GM12801 (cell line): Measurements from ENCODE around the gene TAL1.

Source experiments
- TF ChIP-seq, protein P1 (sequence below): IDR thresholded peaks from one replicate; pipeline ENCODE4 v1.5.1; 2011; ENCODE audit warnings: control low read depth; ENCODE audit not compliant: insufficient read length; ENCODE audit errors: extremely low read depth

Gene TAL1

DNA sequence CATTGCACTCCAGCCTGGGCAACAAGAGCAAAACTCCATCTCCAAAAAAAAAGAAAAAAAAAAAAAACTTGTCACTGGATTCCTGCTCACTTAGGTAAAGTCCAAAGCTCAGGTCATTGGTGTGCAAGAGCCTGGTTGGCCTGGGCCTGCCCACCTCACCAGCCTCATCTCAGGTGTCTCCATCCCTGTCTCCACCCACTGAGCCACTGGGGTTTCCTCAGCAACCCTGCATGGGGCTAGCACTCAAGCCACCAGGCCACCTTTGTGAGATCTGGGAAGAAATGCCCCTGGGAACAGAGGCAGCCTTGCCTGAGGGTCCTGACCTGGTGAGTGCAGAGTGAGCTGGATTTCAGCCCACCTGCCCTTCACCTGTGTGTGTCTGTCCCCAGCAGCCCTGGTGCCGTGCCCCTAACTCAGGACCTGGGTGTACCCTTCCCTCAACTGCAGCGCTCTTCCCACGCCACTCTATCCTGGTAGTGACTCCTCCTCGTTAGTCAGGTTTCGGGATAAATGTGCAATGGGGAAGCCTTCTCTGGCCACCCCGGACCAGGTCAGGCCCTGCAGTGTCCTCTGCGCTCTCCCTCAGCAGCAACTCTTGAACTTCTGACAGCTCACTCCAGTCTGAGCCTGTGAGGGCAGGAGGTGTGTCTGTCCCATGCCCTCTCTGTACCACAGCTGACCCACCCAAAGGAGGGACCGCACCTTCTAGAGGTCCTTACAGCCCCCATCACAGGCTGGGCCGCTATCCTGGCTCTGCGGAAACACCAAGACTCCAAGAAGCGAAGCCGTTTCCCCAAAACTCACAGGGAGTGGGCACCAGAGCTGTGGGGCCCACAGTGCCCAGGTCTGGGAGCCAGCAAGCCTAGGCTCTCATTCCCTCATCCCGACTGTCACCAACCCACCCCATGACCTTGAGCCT is 45.5 kb downstream of the TAL1 start:
- TF ChIP-seq, protein P1, sequence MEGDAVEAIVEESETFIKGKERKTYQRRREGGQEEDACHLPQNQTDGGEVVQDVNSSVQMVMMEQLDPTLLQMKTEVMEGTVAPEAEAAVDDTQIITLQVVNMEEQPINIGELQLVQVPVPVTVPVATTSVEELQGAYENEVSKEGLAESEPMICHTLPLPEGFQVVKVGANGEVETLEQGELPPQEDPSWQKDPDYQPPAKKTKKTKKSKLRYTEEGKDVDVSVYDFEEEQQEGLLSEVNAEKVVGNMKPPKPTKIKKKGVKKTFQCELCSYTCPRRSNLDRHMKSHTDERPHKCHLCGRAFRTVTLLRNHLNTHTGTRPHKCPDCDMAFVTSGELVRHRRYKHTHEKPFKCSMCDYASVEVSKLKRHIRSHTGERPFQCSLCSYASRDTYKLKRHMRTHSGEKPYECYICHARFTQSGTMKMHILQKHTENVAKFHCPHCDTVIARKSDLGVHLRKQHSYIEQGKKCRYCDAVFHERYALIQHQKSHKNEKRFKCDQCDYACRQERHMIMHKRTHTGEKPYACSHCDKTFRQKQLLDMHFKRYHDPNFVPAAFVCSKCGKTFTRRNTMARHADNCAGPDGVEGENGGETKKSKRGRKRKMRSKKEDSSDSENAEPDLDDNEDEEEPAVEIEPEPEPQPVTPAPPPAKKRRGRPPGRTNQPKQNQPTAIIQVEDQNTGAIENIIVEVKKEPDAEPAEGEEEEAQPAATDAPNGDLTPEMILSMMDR, result no peak

DNA sequence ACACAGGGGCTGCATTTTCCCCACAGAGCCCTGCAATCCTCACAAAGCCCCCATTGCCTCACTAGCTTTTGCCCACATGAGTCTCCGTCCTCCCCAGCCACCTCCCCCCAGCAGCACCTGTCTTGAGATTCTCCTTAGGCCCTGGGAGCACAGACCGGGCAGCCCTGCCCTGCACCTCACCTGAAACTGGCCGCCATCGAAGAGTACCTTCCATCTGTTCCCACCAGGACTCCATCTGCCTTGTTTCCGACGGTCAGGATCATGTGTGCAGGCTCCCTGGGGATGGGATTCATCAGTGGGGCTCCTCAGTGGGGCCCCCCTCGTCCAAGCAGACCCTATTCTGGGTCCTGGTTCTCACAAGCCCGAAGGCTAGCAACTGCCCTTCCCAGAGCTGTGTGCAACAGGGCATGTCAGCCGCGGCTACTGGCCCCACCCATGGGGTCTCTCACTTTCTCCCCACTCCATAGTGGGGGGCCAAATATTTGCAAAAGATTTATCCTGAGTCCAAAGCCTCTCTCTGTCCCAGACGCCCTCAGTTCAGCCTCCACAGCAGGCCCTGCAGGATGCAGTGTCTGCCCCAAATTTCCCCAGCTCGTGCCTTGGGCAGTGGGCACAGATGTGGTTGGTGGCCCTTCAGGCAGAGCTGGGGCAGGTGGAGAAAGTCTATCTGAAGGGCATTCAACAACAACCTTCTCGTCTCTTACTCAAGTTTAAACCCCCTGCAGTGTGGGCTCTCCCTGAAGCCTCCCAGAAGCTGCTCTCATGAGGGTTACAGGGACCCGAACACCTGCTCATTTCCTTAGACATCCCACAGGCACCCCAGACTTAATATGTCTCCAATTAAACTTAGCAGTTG is 47.0 kb downstream of the TAL1 start:
- TF ChIP-seq, protein P1, result no peak

DNA sequence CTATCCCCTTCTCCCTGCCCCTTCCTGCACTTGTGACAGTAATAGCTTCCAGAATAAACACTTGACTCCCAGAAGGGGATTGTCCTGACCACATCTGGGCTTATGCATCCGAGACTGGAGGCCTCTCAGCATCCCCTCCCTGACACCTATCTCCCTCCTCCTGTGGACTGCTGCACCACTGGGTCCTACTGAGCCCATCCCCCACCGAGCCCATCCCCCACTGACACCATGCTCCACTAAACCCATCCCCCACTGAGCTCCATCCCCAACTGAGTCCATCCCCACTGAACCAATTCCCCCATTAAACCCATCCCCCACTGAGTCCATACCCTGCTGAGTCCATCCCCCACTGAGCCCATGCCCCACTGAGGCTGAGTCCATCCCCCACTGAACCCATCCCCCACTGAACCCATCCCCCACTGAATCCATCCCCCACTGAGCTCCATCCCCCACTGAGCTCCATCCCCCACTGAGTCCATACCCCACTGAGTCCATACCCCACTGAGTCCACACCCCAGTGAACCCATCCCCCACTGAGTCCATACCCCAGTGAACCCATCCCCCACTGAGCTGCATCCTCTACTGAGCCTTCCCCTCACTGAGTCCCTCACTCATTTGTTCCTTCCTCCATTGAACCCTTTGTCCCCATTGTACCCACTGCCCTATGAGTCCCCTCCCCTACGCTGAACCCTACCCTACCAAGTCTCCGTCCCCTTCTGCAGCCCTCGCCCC is 47.8 kb downstream of the TAL1 start:
- TF ChIP-seq, protein P1, result no peak

DNA sequence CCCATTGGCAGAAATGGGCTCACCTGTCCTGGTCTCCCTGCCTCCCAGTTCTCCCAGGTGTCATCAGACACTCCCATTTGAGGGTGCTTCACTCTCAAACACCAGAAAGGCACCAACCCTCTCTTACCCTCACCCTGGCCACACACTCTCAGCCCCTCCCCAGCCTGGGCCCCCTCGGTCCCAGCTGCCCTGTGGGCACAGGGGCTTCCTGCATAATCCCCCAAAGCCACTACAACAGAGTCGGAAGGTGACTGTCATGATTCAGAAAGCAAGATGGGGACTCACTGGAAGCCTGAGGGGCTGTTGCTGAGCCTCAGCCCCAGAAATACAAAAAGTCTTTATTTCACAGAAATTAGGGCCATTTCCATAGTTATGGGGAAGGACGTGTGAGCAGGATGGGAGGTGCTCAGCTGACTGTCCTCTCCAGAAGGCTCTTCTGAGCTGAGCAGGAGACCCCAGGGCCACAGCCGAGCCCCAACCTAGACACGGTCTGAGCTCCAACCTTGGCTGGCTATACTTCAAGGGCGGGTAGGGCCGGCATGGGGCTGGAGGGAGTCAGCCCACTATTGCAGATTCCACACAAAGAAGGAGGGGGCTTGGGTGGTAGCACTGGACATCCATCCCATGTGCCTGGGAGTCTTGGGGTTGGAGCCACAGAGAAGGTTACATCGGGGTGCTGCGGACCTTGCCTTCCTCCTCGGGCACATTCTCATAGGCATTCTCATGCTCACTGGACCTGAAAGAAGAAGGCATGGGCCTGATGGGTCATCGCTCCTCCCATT is 48.5 kb downstream of the TAL1 start:
- TF ChIP-seq, protein P1, result no peak

DNA sequence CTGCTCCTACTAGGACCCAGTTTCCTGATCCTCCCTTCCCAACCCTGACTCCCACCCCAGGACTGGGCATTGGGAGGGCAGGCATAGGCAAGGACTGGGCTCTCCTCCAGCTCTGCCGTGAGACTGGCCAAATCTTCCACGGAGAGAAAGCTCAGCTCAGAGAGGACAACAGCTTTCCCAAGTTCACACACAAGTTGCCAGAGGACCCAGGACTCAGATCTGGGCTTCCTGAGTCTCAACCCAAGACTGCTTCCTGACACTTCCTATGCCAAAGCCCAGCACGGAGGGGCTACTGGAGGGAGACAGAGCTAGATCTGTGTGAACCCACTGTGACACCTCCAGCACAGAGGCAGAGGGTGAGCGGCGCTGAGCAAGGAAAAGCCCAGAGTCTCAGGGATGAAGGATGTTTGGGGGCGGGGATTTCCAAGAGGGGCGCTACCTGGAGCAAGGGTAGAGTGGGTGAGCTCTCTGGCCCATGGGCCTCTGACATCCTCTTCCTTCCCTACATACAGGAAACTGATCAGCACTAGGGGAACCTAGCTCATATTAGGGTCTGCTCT is 49.3 kb downstream of the TAL1 start:
- TF ChIP-seq, protein P1, result no peak

DNA sequence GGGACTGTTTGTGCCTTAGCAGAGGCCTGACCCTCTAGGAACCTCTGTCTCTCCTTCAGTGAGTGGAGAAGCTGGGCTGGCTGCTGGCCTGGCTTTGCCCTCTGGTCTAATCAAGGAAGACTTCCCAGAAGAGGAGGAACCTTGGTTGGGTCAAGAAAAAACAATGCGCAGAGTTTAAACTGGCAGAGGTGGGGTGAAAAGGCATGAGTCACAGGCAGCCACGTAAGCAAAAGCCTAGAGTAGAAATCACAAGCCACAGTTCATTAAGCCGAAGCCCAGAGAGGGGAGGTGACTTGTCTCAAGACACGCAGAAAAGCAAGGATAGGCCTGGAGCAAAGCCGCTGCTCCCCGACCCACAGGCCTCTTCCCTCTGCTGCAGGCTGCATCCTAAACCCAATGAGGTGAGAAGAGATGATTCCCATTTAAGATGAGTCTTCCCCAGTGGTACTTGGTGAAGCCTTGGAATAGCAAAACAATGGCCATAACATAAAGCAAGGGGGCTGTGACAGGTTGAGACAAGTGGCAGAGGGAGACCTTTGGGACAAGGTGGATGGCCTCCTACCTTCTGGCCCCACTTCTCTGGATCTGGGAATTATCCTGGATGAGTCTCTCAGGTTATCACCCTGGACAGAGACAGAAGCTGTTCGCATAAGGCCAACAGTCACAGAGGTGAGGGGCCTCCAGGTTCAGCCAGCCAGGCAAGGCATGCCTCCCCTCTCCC is 49.9 kb downstream of the TAL1 start:
- TF ChIP-seq, protein P1, result no peak
